Stomach (tissue), 4 donors: ENCODE data around the gene SRM.

Experiments used
- POLR2AphosphoS5 ChIP-seq, 3 donors: sonication (generic); formaldehyde crosslinking; IDR thresholded peaks; one replicate each; pipeline ENCODE4 v1.6.1; 2016; ENCODE audit warnings: antibody characterized with exemption in 3 of 3
- TF ChIP-seq, protein P1 (sequence below), 7 experiments: fragments of 450-650 bp in 4 of 7; fragments of 200-600 bp in 3 of 7; sonication (generic) in 3 of 7; IDR thresholded peaks; one replicate each; pipeline ENCODE4 v1.5.1; 2016 to 2019; ENCODE audit warnings: antibody characterized with exemption in 7 of 7, control low read depth in 2 of 7, mild to moderate bottlenecking in 1 of 7

GRCh38 chr1:11046270-11046566 is 13.6 kb downstream of the SRM start:
- TF ChIP-seq, protein P1, sequence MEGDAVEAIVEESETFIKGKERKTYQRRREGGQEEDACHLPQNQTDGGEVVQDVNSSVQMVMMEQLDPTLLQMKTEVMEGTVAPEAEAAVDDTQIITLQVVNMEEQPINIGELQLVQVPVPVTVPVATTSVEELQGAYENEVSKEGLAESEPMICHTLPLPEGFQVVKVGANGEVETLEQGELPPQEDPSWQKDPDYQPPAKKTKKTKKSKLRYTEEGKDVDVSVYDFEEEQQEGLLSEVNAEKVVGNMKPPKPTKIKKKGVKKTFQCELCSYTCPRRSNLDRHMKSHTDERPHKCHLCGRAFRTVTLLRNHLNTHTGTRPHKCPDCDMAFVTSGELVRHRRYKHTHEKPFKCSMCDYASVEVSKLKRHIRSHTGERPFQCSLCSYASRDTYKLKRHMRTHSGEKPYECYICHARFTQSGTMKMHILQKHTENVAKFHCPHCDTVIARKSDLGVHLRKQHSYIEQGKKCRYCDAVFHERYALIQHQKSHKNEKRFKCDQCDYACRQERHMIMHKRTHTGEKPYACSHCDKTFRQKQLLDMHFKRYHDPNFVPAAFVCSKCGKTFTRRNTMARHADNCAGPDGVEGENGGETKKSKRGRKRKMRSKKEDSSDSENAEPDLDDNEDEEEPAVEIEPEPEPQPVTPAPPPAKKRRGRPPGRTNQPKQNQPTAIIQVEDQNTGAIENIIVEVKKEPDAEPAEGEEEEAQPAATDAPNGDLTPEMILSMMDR (IDR thresholded peaks at IDR 0.05) = no peak
- no peak for TF ChIP-seq POLR2AphosphoS5 (IDR thresholded peaks at IDR 0.05)
